ENCODE data around the gene HMSD. TPM values are rescaled to one million over a fixed set of nuclear protein-coding genes. Genes with fewer than 3 reads are reported as not detected.

Gene HMSD
- polyA plus RNA-seq, 1 of the 3 experiments (the other 2 are of a cell fraction): not detected

- no peak overlapping the region for H3K9ac ChIP-seq
- no peak overlapping the region for H3K4me2 ChIP-seq
- no peak overlapping the region for H3K4me3 ChIP-seq (ENCODE audit: low read depth in 2 of 2, low read length in 1 of 2)
- no peaks in the 10 kb centered on the region for H3K79me2 ChIP-seq (ENCODE audit: insufficient read depth)
- peaks cover 8% of the 10 kb centered on the region; the same call in 1 of the 2 replicates for H3K27me3 ChIP-seq (ENCODE audit: insufficient read depth)
- no peak overlapping the region for H2AFZ ChIP-seq (ENCODE audit: low read depth)
- ChIA-PET CTCF (no interaction called here), POLR2A (no interaction called here)
- H3K36me3 ChIP-seq (replicated peaks in 1 of 2; ENCODE audit: control insufficient read depth in 1 of 2, insufficient read depth in 2 of 2, low read length in 1 of 2): peaks cover 0 to 2% of the 10 kb centered on the region in 2 experiments
- H3K27ac ChIP-seq (ENCODE audit: low read depth in 2 of 2, low read length in 1 of 2): no peak overlapping the region
- no peaks in the 10 kb centered on the region for H3K9me3 ChIP-seq
- 5% methylated on average over 1 of the region's 1 CpG for WGBS (ENCODE audit: low lambda C conversion rate)
- no peaks in the 10 kb centered on the region for H3K9me2 ChIP-seq
- H3K4me1 ChIP-seq (ENCODE audit: control insufficient read depth in 1 of 2, insufficient read depth in 2 of 2, low read depth in 1 of 2, low read length in 1 of 2): no peaks in the 10 kb centered on the region
- no peak for DNase-seq
- no peaks in the 10 kb centered on the region for H3F3A ChIP-seq (replicated peaks; ENCODE audit: insufficient read depth)
- no peak for TF ChIP-seq NRF1 (IDR thresholded peaks at IDR 0.05; ENCODE audit: low read depth, low read length)
- TF ChIP-seq CTCF (IDR thresholded peaks at IDR 0.05): no peak
- no peak for TF ChIP-seq EZH2phosphoT487 (IDR thresholded peaks at IDR 0.05; ENCODE audit: borderline replicate concordance, low read depth)
- TF ChIP-seq MXI1 (IDR thresholded peaks at IDR 0.05; ENCODE audit: low read depth, low read length): no peak
- no peak for TF ChIP-seq NFIC (IDR thresholded peaks at IDR 0.05; ENCODE audit: borderline replicate concordance)
- TF ChIP-seq RXRA (IDR thresholded peaks at IDR 0.05; ENCODE audit: borderline replicate concordance, low read depth): no peak
- no peak for TF ChIP-seq RCOR1 (IDR thresholded peaks at IDR 0.05; ENCODE audit: low read length)
- no peak for TF ChIP-seq FOXJ3 (CRISPR knock-in tag; IDR thresholded peaks at IDR 0.05)
- TF ChIP-seq IRF3 (IDR thresholded peaks at IDR 0.05; ENCODE audit: low read depth, low read length): no peak
- TF ChIP-seq GABPA (IDR thresholded peaks at IDR 0.05; ENCODE audit: low read depth): no peak
- no peak for TF ChIP-seq USF1 (IDR thresholded peaks at IDR 0.05; ENCODE audit: borderline replicate concordance, low read depth)
- no peak for TF ChIP-seq SMC3 (IDR thresholded peaks at IDR 0.05; ENCODE audit: low read depth, low read length)
- no peak for TF ChIP-seq FOXM1 (IDR thresholded peaks at IDR 0.05; ENCODE audit: low read depth)
- no peaks in the 10 kb centered on the region for H4K20me1 ChIP-seq (ENCODE audit: insufficient read depth)
Measured at GRCh38 chr18:63906056-63906455, 43.0 kb upstream of the HMSD start.

GRCh38 chr18:63907664-63908063, 41.4 kb upstream of the HMSD start, which contains the start of gene SERPINB10:
Gene SERPINB10 (plus strand): TSS chr18:63907958. CDS start chr18:63915511, 7,553 bp downstream.
- no peak within 1 kb of the TSS for H3K9ac ChIP-seq
- H3K9me3 ChIP-seq: no peaks in the 10 kb centered on the region
- peaks cover 7% of the 10 kb centered on the region; the same call in 1 of the 2 replicates for H3K27me3 ChIP-seq (ENCODE audit: insufficient read depth)
- no peaks in the 10 kb centered on the region for H3K9me2 ChIP-seq
- TF ChIP-seq TCF12 (IDR thresholded peaks at IDR 0.05): no peak
- H3K4me3 ChIP-seq (ENCODE audit: low read depth in 2 of 2, low read length in 1 of 2): no peak within 1 kb of the TSS
- H3K4me1 ChIP-seq (ENCODE audit: control insufficient read depth in 1 of 2, insufficient read depth in 2 of 2, low read depth in 1 of 2, low read length in 1 of 2): no peaks in the 10 kb centered on the region
- no peak within 1 kb of the TSS for H3K27ac ChIP-seq (ENCODE audit: low read depth in 2 of 2, low read length in 1 of 2)
- no peak within 1 kb of the TSS for H2AFZ ChIP-seq (ENCODE audit: low read depth)
- H3K36me3 ChIP-seq (replicated peaks in 1 of 2; ENCODE audit: control insufficient read depth in 1 of 2, insufficient read depth in 2 of 2, low read length in 1 of 2): peaks cover 0 to 2% of the 10 kb centered on the region in 2 experiments
- no peaks in the 10 kb centered on the region for H4K20me1 ChIP-seq (ENCODE audit: insufficient read depth)
- H3K4me2 ChIP-seq: no peak within 1 kb of the TSS
- CTCF ChIA-PET: no interaction called here
- DNase-seq: no peak
- H3F3A ChIP-seq (replicated peaks; ENCODE audit: insufficient read depth): no peaks in the 10 kb centered on the region
- POLR2A ChIA-PET: no interaction called here
- H3K79me2 ChIP-seq (ENCODE audit: insufficient read depth): no peaks in the 10 kb centered on the region
